ENCODE measurements around the gene ZNF284.
A peak's percentile ranks its signal among the peaks of the same experiment; 100 is the strongest.

Gene ZNF284

DNA sequence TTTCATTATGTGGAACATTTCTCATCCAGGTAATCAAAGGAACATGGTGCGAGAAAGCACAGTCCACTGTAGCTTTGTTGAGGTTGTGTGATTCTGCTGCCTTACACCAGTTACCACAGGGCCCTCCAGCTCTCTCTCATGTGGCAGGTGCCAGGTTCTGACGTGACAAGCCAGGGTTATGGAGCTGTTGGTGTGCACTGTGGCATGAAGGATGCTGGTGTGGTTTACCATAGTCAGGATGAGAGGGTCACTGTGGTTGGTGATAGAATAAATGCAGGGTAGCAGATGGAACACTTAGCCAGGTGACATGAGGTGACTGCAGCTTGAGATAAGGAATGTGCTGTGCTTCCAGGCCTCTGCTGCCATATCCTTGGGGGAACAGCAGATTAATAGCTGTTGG lies 12.7 kb upstream of the ZNF284 start:
- no CpG with 5 or more reads among the region's 2 CpGs for WGBS (ENCODE audit: insufficient coverage, insufficient read length)
- peaks cover 8% of the 10 kb centered on the region for H3K36me3 ChIP-seq (ENCODE audit: control insufficient read depth, insufficient read depth, low read length)
- H3K4me3 ChIP-seq (ENCODE audit: low read length): no peak overlapping the region
- no peaks in the 10 kb centered on the region for H3K4me1 ChIP-seq (ENCODE audit: control insufficient read depth, insufficient read depth, low read length)
- DNase-seq (ENCODE audit: low read depth, low spot score): no peak
- H3K27ac ChIP-seq (ENCODE audit: low read length): no peak overlapping the region
- H3K9me3 ChIP-seq (ENCODE audit: control insufficient read depth, insufficient read depth, low read length): no peaks in the 10 kb centered on the region
- no peaks in the 10 kb centered on the region for H3K27me3 ChIP-seq (ENCODE audit: control insufficient read depth, insufficient read depth, low read length)

DNA sequence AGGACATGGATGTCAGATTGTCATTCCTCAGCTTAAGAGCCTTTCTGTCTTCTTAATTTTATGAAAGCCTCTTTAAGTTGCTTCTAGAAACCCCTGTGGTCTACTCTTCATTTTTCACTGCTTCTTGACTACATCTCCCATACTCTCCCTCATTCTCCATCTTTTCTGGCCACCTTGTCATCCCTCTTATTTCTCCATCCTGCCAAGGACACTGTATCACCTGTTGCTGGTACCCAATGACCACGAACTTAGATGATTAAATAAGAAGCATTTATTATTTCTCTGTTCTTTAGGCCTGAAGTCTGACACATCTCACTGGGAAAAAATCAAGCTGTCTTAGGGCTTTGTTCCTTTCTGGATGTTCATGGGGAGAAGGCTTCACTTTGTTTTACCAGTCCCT lies 10.9 kb upstream of the ZNF284 start:
- no CpG with 5 or more reads among the region's 1 CpG for WGBS (ENCODE audit: insufficient coverage, insufficient read length)
- Histone ChIP-seq H3K9me3 (ENCODE audit: control insufficient read depth, insufficient read depth, low read length) (0 out of 2 replicates have a peak, but pooled peaks cover under 1% of the 10 kb centered on the region), H3K4me1 (ENCODE audit: control insufficient read depth, insufficient read depth, low read length) (no peaks in the 10 kb centered on the region), H3K27me3 (ENCODE audit: control insufficient read depth, insufficient read depth, low read length) (no peaks in the 10 kb centered on the region), H3K27ac (ENCODE audit: low read length) (no peak overlapping the region), H3K36me3 (ENCODE audit: control insufficient read depth, insufficient read depth, low read length) (peaks cover 11% of the 10 kb centered on the region), H3K4me3 (ENCODE audit: low read length) (no peak overlapping the region)
- no peak for DNase-seq (ENCODE audit: low read depth, low spot score)

DNA sequence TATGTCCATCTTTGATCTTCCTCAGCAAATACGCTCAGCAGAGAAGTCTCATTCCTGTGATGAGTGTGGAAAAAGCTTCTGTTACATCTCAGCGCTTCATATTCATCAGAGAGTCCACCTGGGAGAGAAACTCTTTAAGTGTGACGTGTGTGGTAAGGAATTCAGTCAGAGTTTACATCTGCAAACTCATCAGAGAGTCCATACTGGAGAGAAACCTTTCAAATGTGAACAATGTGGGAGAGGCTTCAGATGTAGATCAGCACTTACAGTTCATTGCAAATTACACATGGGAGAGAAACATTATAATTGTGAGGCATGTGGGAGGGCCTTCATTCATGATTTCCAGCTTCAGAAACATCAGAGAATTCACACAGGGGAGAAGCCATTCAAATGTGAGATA lies 5.7 kb upstream of the ZNF284 start:
- no peak overlapping the region for H3K4me3 ChIP-seq (ENCODE audit: low read length)
- H3K27me3 ChIP-seq (ENCODE audit: control insufficient read depth, insufficient read depth, low read length): no peaks in the 10 kb centered on the region
- DNase-seq (ENCODE audit: low read depth, low spot score): no peak
- H3K4me1 ChIP-seq (ENCODE audit: control insufficient read depth, insufficient read depth, low read length): no peaks in the 10 kb centered on the region
- H3K9me3 ChIP-seq (ENCODE audit: control insufficient read depth, insufficient read depth, low read length): peaks cover 3% of the 10 kb centered on the region; the same call in 1 of the 2 replicates
- WGBS (ENCODE audit: insufficient coverage, insufficient read length): no CpG with 5 or more reads among the region's 3 CpGs
- peaks cover 18% of the 10 kb centered on the region; the same call in 1 of the 2 replicates for H3K36me3 ChIP-seq (ENCODE audit: control insufficient read depth, insufficient read depth, low read length)
- no peak overlapping the region for H3K27ac ChIP-seq (ENCODE audit: low read length)

DNA sequence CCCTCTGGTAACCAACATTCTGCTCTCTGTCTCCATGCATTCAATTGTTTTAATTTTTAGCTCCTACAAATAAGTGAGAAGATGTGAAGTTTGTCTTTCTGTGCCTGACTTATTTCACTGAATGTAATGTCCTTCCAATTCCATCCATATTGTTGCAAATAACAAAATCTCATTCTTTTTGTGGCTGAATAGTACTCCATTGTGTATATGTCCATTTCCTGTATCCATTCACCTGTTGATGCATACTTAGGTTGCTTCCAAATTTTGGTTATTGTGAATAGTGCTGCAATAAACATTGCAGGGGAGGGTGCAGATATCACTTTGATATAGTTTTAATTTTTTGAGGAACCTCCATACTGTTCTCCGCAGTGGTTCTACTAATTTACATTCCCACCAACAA lies 2.5 kb upstream of the ZNF284 start:
- Histone ChIP-seq H3K27ac (ENCODE audit: low read length) (no peak overlapping the region), H3K9me3 (ENCODE audit: control insufficient read depth, insufficient read depth, low read length) (peaks cover 3% of the 10 kb centered on the region; the same call in 1 of the 2 replicates), H3K36me3 (ENCODE audit: control insufficient read depth, insufficient read depth, low read length) (peaks cover 14% of the 10 kb centered on the region; the same call in 1 of the 2 replicates), H3K4me3 (ENCODE audit: low read length) (no peak overlapping the region), H3K27me3 (ENCODE audit: control insufficient read depth, insufficient read depth, low read length) (no peaks in the 10 kb centered on the region), H3K4me1 (ENCODE audit: control insufficient read depth, insufficient read depth, low read length) (no peaks in the 10 kb centered on the region; the same call in 1 of the 2 replicates)
- WGBS (ENCODE audit: insufficient coverage, insufficient read length): no CpG with 5 or more reads among the region's 1 CpG
- DNase-seq (ENCODE audit: low read depth, low spot score): no peak

DNA sequence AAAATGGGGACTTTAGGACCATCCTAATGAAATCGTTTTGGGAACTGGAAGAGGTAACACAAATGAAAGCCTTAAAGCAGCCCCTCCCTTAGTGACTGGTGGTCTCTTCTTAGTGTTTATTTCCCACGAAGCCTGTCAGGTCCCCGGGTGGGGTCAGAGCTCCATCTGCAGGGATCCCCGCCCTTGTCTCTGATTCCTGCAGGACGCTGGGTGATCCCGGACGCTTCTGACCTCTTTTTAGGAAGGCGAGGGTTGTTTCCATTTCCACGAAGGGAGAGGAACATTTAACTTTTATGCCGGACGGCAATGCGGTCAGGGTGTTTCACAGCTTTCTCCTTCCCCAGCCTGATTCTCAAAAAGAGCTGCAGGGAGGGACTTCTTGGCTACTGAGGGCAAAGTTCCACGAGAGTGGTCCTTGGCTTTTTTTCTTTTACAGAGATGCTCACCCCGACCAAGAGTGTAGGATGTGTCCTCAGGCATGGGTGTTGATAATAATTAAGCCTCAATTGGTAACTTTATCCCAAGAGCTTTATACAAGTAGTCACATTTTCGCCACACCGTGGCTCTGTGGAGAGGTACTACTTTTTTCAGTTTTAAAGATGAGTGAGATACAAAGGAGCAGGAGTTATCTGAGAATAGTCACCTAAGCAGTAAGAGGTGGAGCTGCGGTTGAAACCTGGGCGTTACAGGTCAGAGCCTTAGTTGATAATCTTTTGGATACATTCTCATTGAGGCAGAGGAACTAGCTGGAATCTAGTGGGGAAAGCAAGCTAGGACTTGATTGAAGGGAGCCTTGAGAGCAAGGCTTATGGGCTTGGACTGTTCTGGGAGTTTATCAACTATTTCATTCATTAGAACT lies 813 bp downstream of the ZNF284 start:
- H3K4me1 ChIP-seq (ENCODE audit: control insufficient read depth, insufficient read depth, low read length): no peaks in the 10 kb centered on the region; the same call in 1 of the 2 replicates
- no peak for DNase-seq (ENCODE audit: low read depth, low spot score)
- WGBS (ENCODE audit: insufficient coverage, insufficient read length): no CpG with 5 or more reads among the region's 18 CpGs
- H3K27ac ChIP-seq (ENCODE audit: low read length): no peak overlapping the region
- H3K4me3 ChIP-seq (ENCODE audit: low read length): peak overlapping the region; percentile 52; the same call in 1 of the 2 replicates
- H3K27me3 ChIP-seq (ENCODE audit: control insufficient read depth, insufficient read depth, low read length): no peaks in the 10 kb centered on the region
- H3K36me3 ChIP-seq (ENCODE audit: control insufficient read depth, insufficient read depth, low read length): no peaks in the 10 kb centered on the region
- no peaks in the 10 kb centered on the region for H3K9me3 ChIP-seq (ENCODE audit: control insufficient read depth, insufficient read depth, low read length)

DNA sequence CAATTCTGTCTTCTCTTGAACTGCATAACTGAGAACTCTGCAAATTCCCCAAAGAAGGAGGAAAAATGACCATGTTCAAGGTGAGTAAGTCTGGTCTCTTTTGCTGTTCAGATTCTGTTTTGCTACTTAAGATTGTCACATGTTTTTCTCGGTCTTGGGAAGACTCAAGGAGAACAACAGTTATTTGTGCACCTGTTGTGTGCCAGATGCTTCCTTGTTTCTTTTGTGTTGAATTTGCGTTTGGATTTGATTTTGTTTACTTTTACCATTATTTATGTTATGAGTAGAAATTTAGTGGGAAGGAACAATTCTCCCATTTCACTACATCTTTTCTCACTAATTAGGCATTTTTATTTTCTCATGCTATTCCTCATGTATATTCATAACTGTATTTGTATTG lies 4.4 kb downstream of the ZNF284 start:
- Histone ChIP-seq H3K36me3 (ENCODE audit: control insufficient read depth, insufficient read depth, low read length) (no peaks in the 10 kb centered on the region), H3K9me3 (ENCODE audit: control insufficient read depth, insufficient read depth, low read length) (no peaks in the 10 kb centered on the region), H3K27me3 (ENCODE audit: control insufficient read depth, insufficient read depth, low read length) (no peaks in the 10 kb centered on the region), H3K4me3 (ENCODE audit: low read length) (no peak overlapping the region), H3K4me1 (ENCODE audit: control insufficient read depth, insufficient read depth, low read length) (no peaks in the 10 kb centered on the region; the same call in 1 of the 2 replicates), H3K27ac (ENCODE audit: low read length) (no peak overlapping the region)
- WGBS (ENCODE audit: insufficient coverage, insufficient read length): no CpG with 5 or more reads among the region's 2 CpGs
- DNase-seq (ENCODE audit: low read depth, low spot score): no peak

DNA sequence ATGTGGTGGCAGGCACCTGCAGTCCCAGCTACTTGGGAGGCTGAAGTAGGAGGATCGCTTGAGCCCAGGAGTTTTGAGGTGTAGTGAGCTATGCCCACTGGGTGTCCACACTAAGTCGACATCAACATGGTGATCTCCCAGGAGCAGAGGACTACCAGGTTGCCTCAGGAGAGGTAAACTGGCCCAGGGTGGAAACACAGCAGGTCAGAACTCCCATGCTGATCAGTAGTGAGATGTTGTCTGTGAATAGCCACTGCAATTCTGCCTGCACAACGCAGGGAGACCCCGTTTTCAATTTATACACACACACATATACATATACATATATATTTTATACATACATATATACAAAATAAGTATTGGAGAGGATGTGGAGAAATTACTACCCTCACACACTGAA lies 20.1 kb downstream of the ZNF284 start:
- DNase-seq (ENCODE audit: low read depth, low spot score): no peak
- Histone ChIP-seq H3K27me3 (ENCODE audit: control insufficient read depth, insufficient read depth, low read length) (no peaks in the 10 kb centered on the region), H3K27ac (ENCODE audit: low read length) (no peak overlapping the region), H3K4me3 (ENCODE audit: low read length) (no peak overlapping the region), H3K36me3 (ENCODE audit: control insufficient read depth, insufficient read depth, low read length) (no peaks in the 10 kb centered on the region), H3K9me3 (ENCODE audit: control insufficient read depth, insufficient read depth, low read length) (0 out of 2 replicates have a peak, but pooled peaks cover 1% of the 10 kb centered on the region), H3K4me1 (ENCODE audit: control insufficient read depth, insufficient read depth, low read length) (no peaks in the 10 kb centered on the region)
- no CpG with 5 or more reads among the region's 4 CpGs for WGBS (ENCODE audit: insufficient coverage, insufficient read length)

DNA sequence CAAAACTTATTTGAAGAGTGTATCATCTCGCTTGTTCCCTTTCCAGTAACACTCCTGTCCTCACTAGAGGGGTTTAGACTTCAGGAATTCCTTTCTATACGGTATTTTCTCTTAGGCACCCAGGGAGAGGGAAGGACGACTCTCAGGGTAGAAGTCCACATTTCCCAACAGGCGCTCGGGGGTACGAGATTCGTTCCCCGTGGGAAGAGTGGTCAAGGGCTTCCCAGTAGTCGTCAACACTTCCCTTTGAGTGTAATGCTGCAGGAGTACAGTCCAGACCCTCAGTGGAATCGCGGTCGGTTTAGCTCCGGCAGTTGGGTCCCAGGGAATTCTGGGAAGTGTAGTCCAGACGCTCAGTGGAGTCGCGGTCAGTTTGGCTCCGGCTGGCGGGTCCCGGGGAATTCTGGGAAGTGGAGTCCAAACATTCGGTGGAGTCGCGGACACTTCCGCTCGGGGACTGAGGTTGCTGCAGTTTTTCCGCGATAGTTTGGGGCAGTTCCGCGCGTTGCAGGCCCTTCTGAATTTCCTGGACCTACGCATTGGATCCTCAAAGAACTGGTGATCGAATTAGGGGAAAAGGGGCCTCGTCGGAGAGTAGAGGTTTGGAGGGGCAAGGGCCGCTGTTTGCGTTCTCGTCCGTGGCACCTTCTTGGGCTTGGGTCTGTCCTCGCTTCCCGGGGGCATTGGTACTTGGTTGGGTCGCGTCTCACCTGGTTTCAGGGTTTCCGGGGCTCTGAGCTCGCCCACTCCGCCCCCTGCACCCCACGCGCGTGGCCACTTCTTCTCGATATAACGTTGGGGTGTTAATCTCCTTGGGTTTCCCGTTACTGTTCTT lies 22.2 kb downstream of the ZNF284 start, which contains the start of gene ZNF224:
ZNF224 (plus strand) TSS at position 431 of the 835 bp plus-strand sequence. CDS start 3,513 bp downstream, outside the sequence.
- H3K36me3 ChIP-seq (ENCODE audit: control insufficient read depth, insufficient read depth, low read length): no peaks in the 10 kb centered on the region
- no peaks in the 10 kb centered on the region for H3K4me1 ChIP-seq (ENCODE audit: control insufficient read depth, insufficient read depth, low read length)
- WGBS (ENCODE audit: insufficient coverage, insufficient read length): no CpG with 5 or more reads among the region's 50 CpGs
- H3K9me3 ChIP-seq (ENCODE audit: control insufficient read depth, insufficient read depth, low read length): 0 out of 2 replicates have a peak, but pooled peaks cover 1% of the 10 kb centered on the region
- no peaks in the 10 kb centered on the region for H3K27me3 ChIP-seq (ENCODE audit: control insufficient read depth, insufficient read depth, low read length)
- H3K27ac ChIP-seq (ENCODE audit: low read length): no peak within 1 kb of the TSS
- peak within 1 kb of the TSS; percentile 95 for H3K4me3 ChIP-seq (ENCODE audit: low read length)
- peak; percentile 80 for DNase-seq (ENCODE audit: low read depth, low spot score)

DNA sequence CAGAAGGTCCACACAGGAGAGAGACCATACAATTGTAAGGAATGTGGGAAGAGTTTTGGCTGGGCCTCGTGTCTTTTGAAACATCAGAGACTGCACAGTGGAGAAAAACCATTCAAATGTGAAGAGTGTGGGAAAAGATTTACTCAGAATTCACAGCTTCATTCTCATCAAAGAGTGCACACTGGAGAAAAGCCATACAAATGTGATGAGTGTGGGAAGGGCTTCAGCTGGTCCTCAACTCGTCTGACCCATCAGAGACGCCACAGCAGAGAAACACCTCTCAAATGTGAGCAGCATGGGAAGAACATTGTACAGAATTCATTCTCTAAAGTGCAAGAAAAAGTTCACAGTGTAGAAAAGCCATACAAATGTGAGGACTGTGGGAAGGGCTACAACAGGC lies 35.8 kb downstream of the ZNF284 start:
- Histone ChIP-seq H3K27ac (ENCODE audit: low read length) (no peak overlapping the region), H3K4me3 (ENCODE audit: low read length) (no peak overlapping the region), H3K36me3 (ENCODE audit: control insufficient read depth, insufficient read depth, low read length) (peaks cover 16% of the 10 kb centered on the region; the same call in 1 of the 2 replicates), H3K4me1 (ENCODE audit: control insufficient read depth, insufficient read depth, low read length) (no peaks in the 10 kb centered on the region), H3K27me3 (ENCODE audit: control insufficient read depth, insufficient read depth, low read length) (no peaks in the 10 kb centered on the region), H3K9me3 (ENCODE audit: control insufficient read depth, insufficient read depth, low read length) (peaks cover 4% of the 10 kb centered on the region)
- no CpG with 5 or more reads among the region's 3 CpGs for WGBS (ENCODE audit: insufficient coverage, insufficient read length)
- no peak for DNase-seq (ENCODE audit: low read depth, low spot score)

DNA sequence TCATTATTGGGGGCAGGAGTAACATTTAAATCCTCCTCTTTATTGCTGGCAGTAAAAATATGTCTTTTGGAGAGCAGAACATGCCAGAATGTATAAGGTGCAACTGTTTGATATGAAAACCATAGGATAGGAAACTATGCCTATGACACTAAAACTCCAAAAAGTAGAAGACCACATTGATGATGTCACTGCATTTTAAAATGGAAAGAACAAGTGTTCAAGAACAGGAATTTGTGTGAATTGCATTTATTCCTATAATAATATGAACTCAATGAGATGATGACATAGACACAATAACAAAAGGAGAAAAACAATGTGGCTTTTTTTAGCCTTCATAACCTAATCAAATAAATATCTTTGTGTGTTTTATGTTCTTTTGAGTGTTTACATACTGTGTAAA lies 37.5 kb downstream of the ZNF284 start:
- peaks cover 16% of the 10 kb centered on the region; the same call in 1 of the 2 replicates for H3K36me3 ChIP-seq (ENCODE audit: control insufficient read depth, insufficient read depth, low read length)
- DNase-seq (ENCODE audit: low read depth, low spot score): no peak
- no peaks in the 10 kb centered on the region for H3K27me3 ChIP-seq (ENCODE audit: control insufficient read depth, insufficient read depth, low read length)
- H3K9me3 ChIP-seq (ENCODE audit: control insufficient read depth, insufficient read depth, low read length): peaks cover 4% of the 10 kb centered on the region
- no peaks in the 10 kb centered on the region for H3K4me1 ChIP-seq (ENCODE audit: control insufficient read depth, insufficient read depth, low read length)
- H3K27ac ChIP-seq (ENCODE audit: low read length): no peak overlapping the region
- no peak overlapping the region for H3K4me3 ChIP-seq (ENCODE audit: low read length)
